Activated T-cell treated with anti-CD3 and anti-CD28 coated beads, Interleukin-2, amount 50 U/mL, for 48 hours (primary cell): ENCODE measurements around the gene ZNF333.

ENCODE experiments used
- DNase-seq, 2 experiments: peaks; one replicate each; pipeline ENCODE4 v3.0.0-alpha.2; 2020

Gene ZNF333

GRCh38 chr19:14689598-14690503 is at the start of gene ZNF333:
Gene ZNF333, plus strand, starts transcription at chr19:14690048. Its CDS starts 3,444 bp downstream, at chr19:14693492.
- peak; percentile 99 for DNase-seq

DNA sequence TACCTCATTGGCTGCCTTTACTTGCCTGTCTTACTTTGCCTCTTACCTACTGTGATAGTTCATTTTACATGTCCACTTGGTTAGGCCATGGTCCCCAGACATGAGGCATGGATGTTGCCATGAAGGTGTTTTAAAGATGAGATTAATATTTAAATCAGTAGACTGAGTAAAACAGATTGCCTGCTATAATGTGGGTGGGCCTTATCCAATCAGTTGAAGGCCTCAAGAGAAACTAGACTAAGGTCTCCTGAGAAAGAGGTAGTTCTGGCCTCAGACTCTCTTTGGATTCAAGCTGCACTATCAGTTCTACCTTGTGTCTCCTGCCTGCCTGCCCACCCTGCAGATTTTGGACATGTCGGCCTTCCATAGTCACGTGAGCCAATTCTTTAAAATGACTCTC is 41.3 kb upstream of the ZNF333 start:
- no peak for DNase-seq

DNA sequence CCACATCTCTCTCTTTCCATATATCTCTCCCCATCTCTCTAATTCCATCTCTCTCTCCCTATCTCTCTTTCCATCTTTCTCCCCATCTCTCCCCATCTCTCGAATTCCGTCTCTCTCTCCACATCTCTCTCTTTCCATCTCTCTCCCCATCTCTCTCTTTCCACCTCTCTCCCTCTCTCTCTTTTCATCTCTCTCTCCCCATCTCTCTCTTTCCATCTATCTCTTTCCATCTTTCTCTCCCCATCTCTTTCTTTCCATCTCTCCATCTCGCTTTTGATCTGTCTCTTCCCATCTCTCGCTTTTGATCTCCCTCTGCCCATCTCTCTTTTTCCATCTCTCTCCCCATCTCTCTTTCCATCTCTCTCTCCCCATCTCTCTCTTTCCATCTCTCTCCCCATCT is 40.8 kb upstream of the ZNF333 start:
- DNase-seq: no peak

GRCh38 chr19:14650161-14650560 is 39.7 kb upstream of the ZNF333 start:
- no peak for DNase-seq

DNA sequence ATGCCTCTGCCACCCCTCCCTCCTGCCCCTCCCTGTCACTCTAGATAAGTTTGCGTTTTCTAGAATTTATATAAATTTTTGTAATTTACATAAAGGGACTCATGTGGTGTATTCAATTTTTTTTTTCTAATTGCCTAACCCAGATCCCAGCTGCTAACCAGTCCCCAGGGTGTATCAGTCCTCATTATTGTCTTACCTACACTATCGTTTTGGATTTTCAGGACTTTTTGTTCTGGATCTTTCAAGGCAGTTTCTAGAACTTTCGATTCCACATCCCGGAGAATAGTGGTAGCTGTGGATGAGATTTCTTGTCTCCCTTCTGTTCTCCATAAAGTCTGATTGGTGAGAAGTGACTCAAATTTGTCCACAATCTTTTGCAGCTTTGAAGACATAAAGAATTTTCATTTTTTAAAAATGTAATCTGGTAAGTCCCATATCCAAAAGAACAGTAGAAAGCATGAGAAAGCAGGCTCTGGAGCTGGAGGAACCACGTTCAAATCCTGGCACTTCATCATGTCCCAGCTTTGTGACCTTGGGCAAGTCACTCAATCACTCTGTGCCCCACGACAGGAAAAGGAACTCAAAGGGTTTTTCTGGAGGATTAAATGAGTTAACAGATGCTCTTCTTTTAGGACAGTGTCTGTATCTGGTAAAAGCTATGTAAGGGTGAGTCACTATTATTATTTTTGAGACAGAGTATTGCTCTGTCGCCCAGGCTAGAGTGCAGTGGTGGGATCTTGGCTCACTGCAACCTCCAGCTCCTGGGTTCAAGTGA is 34.9 kb upstream of the ZNF333 start:
- no peak for DNase-seq

DNA sequence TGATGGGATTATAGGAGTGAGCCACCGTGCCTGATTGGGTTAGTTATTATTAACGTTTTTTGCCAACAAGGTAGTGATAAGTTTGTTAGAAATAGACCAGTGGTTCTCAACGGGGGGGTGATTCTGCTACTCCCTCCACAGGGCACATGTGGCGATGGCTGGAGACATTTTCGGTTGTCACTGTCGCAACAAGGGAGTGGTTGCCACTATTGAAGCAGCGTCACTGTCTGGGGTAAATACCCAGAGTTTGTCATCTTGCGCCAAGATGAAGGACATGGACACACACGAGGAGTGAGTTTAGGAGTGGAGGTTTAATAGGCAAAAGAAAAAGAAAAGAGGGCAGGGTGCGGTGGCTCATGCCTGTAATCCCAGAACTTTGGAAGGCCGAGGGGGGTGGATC is 34.1 kb upstream of the ZNF333 start:
- DNase-seq: no peak

GRCh38 chr19:14659874-14660489 is 29.9 kb upstream of the ZNF333 start:
- no peak for DNase-seq

DNA sequence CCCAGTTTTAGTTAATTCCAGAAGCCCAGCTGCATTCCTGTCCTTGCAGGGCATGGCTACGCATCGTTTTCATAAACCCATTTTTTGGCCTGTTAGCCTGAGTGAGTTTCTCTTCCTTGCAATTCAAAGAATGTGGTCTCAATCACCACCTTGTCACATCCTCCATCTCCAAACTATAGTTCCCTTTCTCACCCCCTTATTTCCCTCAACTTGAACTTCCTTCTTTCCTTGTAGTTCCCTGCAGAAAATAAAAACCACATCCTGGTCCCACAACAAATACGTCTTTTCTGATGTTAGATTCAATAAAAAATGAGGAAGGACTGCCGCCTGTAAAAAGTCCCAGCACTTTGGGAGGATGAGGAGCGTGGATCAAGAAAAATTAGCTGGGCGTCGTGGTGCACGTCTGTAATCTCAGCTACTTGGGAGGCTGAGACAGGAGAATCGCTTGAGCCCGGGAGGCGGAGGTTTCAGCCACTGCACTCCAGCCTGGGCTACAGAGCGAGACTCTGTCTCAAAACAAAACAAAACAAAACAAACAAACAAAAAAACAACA is 28.4 kb upstream of the ZNF333 start:
- no peak for DNase-seq

GRCh38 chr19:14669940-14670339 is 19.9 kb upstream of the ZNF333 start:
- DNase-seq: no peak

- no peak for DNase-seq
Measured at GRCh38 chr19:14670408-14670807, 19.4 kb upstream of the ZNF333 start.

DNA sequence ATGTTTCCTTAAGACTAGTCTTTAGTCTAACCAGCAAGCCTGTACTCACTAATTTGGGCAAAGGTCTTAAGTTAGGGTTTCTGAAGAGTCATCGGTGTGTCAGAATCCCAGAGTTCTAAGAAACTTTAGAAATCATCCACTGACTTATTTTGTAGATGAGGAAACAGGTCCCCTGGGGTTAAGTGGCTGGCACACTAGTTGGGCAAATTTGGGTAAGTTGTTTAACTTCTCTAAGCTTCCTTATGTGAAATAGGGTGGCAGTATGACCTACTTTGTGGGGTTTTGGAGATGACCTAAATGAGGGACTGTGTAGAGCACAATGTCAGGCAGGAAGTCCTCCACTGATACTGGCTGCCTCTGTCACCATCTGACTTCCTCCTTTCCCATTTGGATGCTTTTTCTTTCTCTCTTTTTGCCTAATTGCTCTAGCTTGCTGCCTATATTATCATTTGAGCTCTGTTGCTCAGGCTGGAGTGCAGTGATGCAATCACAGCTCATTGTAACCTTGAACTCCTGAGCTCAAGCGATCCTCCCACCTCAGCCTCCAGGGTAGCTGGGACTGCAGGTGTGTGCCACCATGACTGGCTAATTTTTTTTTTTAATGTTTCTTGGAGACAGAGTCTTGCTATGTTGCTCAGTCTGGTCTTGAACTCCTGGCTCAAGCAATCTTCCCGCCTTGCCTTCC is 17.5 kb upstream of the ZNF333 start:
- DNase-seq: no peak

DNA sequence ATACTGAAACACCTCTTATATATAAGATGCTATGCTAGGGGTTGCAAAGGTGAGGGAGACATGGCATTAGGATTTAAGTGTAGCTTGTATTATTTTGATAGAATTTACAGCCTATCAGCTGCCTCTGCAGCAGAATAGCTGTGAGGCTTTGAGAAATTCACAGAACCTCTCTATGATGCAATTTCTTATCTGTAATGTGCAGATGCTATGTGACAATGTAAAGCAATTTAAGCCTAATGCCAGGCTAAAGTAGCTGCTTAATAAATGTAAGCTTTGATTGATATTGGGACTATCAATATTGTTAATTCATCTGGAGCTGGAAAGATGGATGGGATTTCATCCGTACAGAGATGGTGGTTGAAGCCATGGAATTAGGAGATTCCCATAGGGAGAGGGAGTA is 16.8 kb upstream of the ZNF333 start:
- no peak for DNase-seq

GRCh38 chr19:14674764-14675163 is 15.1 kb upstream of the ZNF333 start, which contains the start of gene ADGRE3:
Gene ADGRE3, minus strand, starts transcription at chr19:14674844. Its CDS starts 74 bp downstream, at chr19:14674770.
- no peak for DNase-seq

- DNase-seq: no peak
Measured at GRCh38 chr19:14676762-14677161, 13.1 kb upstream of the ZNF333 start.

- no peak for DNase-seq
Measured at GRCh38 chr19:14677464-14677863, 12.4 kb upstream of the ZNF333 start.

DNA sequence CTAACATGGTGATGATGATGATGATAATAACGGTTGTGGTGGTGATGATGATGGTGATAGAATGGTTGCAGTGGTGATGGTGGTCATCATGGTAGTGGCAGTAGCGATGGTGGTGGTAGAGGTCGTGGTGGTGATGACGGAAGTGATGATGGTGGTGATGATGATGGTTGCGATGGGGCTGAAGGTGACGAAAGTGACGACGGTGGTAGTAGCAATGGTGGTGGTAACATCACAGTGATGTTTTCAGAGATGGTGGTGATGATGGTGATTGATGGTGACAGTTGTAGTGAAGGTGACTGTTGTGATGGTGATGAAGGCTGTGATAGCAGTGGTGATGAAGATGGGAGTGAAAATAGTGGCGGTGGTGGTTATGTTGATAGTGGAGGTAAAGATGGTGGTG is 11.6 kb upstream of the ZNF333 start:
- DNase-seq: no peak

GRCh38 chr19:14682084-14682483 is 7.8 kb upstream of the ZNF333 start:
- DNase-seq: no peak

- no peak for DNase-seq
Measured at GRCh38 chr19:14683439-14683838, 6.4 kb upstream of the ZNF333 start.

DNA sequence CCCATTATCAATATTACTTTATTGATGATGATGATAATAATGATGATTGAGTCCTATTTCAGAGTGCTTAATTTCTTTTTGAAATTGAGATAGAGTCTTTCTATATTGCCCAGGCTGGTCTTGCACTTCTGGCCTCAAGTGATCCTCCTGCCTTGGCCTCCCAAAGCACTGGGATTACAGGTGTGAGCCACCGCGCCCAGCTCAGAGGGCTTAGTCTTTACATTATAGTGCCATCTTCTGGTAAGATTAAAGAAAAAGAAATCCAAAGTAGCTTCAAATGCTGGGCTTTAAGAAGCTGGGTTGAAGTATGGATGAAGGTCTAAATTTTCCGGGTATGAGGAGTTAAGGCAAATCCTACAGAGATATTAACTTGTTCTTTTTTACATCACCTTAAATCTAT is 3.4 kb upstream of the ZNF333 start:
- DNase-seq: peak; percentile 43 to 46

- DNase-seq: no peak
Measured at GRCh38 chr19:14694641-14695266, 4.9 kb downstream of the ZNF333 start.

GRCh38 chr19:14695471-14695870 is 5.6 kb downstream of the ZNF333 start:
- DNase-seq: no peak

- no peak for DNase-seq
Measured at GRCh38 chr19:14699641-14700040, 9.8 kb downstream of the ZNF333 start.
